GM23338 (cell line): ENCODE results near the gene PUS1. TPM values are rescaled to one million over a fixed set of nuclear protein-coding genes. Genes with fewer than 3 reads are reported as not detected.

ENCODE experiments used
- EZH2 ChIP-seq: fragments of 200-600 bp; sonication (generic); IDR thresholded peaks from one replicate; pipeline ENCODE4 v1.8.0; 2017; ENCODE audit warnings: antibody characterized with exemption, mild to moderate bottlenecking, low read depth; ENCODE audit not compliant: unreplicated experiment
- EZH2phosphoT487 ChIP-seq: fragments of 200-600 bp; sonication (generic); IDR thresholded peaks from one replicate; pipeline ENCODE4 v1.8.1; 2018; ENCODE audit warnings: antibody characterized with exemption; ENCODE audit not compliant: unreplicated experiment
- JUNB ChIP-seq: IDR thresholded peaks from one replicate; pipeline ENCODE4 v1.6.1; 2016; ENCODE audit warnings: antibody characterized with exemption; ENCODE audit not compliant: unreplicated experiment
- NANOG ChIP-seq: IDR thresholded peaks from 2 replicates; pipeline ENCODE4 v1.6.1; 2016; ENCODE audit warnings: antibody characterized with exemption, borderline replicate concordance
- STAT1 ChIP-seq: IDR thresholded peaks from one replicate; pipeline ENCODE4 v1.6.1; 2016; ENCODE audit warnings: antibody characterized with exemption; ENCODE audit not compliant: unreplicated experiment
- polyA plus RNA-seq: library from polyadenylated mRNA; unstranded; fragments of >200 nt; fragmentation: Nextera tagmentation; extraction: Ambion mirVana; gene quantifications from 2 replicates; pipeline ENCODE4 v1.2.1, GENCODE V29; 2016
- total RNA-seq: library from RNA; depleted of rRNA; stranded (reverse); fragments of >200 nt; shearing (Covaris generic); gene quantifications from 2 replicates; pipeline ENCODE4 v1.2.3, GENCODE V29; 2014
- TF ChIP-seq, protein P1 (sequence below): fragments of 250-450 bp; sonication (Bioruptor Pico); IDR thresholded peaks from 2 replicates; pipeline ENCODE4 v1.5.0; 2020; ENCODE audit warnings: mild to moderate bottlenecking, moderate library complexity
- TF ChIP-seq, protein P2 (sequence below): IDR thresholded peaks from one replicate; pipeline ENCODE4 v1.6.1; 2018; ENCODE audit warnings: antibody characterized with exemption; ENCODE audit not compliant: unreplicated experiment
- TF ChIP-seq, protein P3 (sequence below), 2 experiments: fragments of 200-600 bp in 1 of 2; sonication (generic) in 1 of 2; conservative IDR thresholded peaks; 2 replicates each; pipeline versions ENCODE4 v1.5.1 to v1.6.1; 2016 to 2017; ENCODE audit warnings: antibody characterized with exemption in 2 of 2, low read depth in 2 of 2, mild to moderate bottlenecking in 2 of 2, moderate library complexity in 1 of 2

Gene PUS1
- total and polyA plus RNA-seq, 2 experiments from 2014 or later, result 52.4 to 73.0 TPM

DNA sequence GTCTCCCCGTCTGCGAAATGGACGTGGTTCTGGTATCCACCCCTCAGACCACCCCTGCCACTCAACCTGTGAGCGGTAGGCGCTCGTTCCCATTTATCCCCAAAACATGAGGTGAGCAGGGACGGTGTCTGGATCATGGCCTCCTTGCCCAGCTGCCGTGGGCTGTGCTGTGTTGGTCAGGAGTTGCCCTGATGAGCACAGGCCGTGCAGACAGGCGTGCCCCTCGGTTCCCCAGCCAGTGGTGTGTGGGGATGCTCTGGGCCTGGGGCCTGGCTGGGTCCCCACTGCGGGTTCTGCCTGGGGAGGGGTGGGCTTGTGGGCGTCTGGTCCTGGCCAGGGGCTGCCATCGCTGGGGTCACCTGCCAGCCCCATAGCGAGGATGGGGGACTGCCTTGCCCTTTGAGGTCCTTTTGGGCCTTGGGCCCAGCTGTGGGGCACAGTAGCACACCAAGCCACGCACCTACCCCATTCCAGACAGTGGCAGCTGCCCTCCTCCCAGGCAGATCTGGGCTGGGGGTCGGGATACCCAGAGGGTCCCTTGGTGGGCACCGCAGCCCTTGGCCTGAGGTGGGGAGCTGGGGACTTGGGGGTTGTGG, 11.3 kb upstream of the PUS1 start (continued):
- TF ChIP-seq, protein P1, sequence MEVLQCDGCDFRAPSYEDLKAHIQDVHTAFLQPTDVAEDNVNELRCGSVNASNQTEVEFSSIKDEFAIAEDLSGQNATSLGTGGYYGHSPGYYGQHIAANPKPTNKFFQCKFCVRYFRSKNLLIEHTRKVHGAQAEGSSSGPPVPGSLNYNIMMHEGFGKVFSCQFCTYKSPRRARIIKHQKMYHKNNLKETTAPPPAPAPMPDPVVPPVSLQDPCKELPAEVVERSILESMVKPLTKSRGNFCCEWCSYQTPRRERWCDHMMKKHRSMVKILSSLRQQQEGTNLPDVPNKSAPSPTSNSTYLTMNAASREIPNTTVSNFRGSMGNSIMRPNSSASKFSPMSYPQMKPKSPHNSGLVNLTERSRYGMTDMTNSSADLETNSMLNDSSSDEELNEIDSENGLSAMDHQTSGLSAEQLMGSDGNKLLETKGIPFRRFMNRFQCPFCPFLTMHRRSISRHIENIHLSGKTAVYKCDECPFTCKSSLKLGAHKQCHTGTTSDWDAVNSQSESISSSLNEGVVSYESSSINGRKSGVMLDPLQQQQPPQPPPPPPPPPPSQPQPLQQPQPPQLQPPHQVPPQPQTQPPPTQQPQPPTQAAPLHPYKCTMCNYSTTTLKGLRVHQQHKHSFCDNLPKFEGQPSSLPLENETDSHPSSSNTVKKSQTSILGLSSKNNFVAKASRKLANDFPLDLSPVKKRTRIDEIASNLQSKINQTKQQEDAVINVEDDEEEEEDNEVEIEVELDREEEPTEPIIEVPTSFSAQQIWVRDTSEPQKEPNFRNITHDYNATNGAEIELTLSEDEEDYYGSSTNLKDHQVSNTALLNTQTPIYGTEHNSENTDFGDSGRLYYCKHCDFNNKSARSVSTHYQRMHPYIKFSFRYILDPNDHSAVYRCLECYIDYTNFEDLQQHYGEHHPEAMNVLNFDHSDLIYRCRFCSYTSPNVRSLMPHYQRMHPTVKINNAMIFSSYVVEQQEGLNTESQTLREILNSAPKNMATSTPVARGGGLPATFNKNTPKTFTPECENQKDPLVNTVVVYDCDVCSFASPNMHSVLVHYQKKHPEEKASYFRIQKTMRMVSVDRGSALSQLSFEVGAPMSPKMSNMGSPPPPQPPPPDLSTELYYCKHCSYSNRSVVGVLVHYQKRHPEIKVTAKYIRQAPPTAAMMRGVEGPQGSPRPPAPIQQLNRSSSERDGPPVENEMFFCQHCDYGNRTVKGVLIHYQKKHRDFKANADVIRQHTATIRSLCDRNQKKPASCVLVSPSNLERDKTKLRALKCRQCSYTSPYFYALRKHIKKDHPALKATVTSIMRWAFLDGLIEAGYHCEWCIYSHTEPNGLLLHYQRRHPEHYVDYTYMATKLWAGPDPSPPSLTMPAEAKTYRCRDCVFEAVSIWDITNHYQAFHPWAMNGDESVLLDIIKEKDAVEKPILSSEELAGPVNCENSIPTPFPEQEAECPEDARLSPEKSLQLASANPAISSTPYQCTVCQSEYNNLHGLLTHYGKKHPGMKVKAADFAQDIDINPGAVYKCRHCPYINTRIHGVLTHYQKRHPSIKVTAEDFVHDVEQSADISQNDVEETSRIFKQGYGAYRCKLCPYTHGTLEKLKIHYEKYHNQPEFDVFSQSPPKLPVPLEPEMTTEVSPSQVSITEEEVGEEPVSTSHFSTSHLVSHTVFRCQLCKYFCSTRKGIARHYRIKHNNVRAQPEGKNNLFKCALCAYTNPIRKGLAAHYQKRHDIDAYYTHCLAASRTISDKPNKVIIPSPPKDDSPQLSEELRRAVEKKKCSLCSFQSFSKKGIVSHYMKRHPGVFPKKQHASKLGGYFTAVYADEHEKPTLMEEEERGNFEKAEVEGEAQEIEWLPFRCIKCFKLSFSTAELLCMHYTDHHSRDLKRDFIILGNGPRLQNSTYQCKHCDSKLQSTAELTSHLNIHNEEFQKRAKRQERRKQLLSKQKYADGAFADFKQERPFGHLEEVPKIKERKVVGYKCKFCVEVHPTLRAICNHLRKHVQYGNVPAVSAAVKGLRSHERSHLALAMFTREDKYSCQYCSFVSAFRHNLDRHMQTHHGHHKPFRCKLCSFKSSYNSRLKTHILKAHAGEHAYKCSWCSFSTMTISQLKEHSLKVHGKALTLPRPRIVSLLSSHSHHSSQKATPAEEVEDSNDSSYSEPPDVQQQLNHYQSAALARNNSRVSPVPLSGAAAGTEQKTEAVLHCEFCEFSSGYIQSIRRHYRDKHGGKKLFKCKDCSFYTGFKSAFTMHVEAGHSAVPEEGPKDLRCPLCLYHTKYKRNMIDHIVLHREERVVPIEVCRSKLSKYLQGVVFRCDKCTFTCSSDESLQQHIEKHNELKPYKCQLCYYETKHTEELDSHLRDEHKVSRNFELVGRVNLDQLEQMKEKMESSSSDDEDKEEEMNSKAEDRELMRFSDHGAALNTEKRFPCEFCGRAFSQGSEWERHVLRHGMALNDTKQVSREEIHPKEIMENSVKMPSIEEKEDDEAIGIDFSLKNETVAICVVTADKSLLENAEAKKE (CRISPR knock-in tag), result no peak
- TF ChIP-seq STAT1 (no peak), NANOG (no peak), EZH2 (no peak), EZH2phosphoT487 (no peak), JUNB (no peak)
- TF ChIP-seq, protein P2, sequence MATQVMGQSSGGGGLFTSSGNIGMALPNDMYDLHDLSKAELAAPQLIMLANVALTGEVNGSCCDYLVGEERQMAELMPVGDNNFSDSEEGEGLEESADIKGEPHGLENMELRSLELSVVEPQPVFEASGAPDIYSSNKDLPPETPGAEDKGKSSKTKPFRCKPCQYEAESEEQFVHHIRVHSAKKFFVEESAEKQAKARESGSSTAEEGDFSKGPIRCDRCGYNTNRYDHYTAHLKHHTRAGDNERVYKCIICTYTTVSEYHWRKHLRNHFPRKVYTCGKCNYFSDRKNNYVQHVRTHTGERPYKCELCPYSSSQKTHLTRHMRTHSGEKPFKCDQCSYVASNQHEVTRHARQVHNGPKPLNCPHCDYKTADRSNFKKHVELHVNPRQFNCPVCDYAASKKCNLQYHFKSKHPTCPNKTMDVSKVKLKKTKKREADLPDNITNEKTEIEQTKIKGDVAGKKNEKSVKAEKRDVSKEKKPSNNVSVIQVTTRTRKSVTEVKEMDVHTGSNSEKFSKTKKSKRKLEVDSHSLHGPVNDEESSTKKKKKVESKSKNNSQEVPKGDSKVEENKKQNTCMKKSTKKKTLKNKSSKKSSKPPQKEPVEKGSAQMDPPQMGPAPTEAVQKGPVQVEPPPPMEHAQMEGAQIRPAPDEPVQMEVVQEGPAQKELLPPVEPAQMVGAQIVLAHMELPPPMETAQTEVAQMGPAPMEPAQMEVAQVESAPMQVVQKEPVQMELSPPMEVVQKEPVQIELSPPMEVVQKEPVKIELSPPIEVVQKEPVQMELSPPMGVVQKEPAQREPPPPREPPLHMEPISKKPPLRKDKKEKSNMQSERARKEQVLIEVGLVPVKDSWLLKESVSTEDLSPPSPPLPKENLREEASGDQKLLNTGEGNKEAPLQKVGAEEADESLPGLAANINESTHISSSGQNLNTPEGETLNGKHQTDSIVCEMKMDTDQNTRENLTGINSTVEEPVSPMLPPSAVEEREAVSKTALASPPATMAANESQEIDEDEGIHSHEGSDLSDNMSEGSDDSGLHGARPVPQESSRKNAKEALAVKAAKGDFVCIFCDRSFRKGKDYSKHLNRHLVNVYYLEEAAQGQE, result no peak
- TF ChIP-seq, protein P3, sequence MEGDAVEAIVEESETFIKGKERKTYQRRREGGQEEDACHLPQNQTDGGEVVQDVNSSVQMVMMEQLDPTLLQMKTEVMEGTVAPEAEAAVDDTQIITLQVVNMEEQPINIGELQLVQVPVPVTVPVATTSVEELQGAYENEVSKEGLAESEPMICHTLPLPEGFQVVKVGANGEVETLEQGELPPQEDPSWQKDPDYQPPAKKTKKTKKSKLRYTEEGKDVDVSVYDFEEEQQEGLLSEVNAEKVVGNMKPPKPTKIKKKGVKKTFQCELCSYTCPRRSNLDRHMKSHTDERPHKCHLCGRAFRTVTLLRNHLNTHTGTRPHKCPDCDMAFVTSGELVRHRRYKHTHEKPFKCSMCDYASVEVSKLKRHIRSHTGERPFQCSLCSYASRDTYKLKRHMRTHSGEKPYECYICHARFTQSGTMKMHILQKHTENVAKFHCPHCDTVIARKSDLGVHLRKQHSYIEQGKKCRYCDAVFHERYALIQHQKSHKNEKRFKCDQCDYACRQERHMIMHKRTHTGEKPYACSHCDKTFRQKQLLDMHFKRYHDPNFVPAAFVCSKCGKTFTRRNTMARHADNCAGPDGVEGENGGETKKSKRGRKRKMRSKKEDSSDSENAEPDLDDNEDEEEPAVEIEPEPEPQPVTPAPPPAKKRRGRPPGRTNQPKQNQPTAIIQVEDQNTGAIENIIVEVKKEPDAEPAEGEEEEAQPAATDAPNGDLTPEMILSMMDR (conservative IDR thresholded peaks at IDR 0.05; ENCODE audit: low read depth in 2 of 2), result no peak
